NCI-H1417 (cell line): ENCODE results near the gene IGF2BP2.
A peak's percentile ranks its signal among the peaks of the same experiment; 100 is the strongest.
"Not testable (repeated sequence)": the region's sequence is repeated elsewhere in the genome, so short reads cannot be mapped to it uniquely, and the experiment has no call there.

Experiments
- DNase-seq, 3 experiments: peaks; one replicate each; lab custom pipeline; 2025; lab: John Stamatoyannopoulos, UW

Gene IGF2BP2

GRCh38 chr3:185639632-185640206 is 185.1 kb downstream of the IGF2BP2 start:
- DNase-seq, result no peak

DNA sequence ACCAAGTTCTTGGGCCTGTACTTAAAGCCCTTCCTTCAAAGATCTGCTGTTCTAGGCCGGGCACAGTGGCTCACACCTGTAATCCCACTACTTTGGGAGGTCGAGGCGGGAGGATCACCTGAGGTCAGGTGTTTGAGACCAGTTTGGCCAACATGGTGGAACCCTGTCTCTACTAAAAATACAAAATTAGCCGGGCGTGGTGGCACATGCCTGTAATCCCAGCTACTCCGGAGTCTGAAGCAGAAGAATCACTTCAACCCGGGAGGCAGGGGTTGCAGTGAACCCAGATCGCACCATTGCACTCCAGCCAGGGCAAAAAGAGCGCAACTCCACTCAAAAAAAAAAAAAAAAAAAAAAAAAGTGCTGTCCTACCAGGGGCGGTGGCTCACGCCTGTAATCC is 186.2 kb downstream of the IGF2BP2 start:
- not testable (repeated sequence) for DNase-seq

DNA sequence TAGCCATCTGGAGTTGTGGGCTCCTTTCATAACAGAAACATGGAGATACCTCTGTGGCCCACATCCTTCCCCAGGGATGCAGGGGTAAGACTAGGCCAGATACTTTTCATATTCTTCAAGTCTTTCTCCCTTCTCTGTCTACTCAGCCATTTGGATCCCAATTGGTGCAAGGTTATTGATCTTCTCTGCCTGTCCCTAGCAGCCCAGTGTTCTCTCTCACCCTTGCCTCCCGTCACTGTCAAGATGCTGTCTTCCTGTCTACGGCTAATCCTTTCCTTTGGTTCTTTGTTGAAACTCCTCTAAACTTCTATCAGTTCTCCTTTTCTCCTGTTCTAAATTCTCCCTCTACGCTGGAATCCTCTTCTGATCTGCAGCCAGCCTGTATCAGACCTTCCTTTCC is 187.5 kb downstream of the IGF2BP2 start:
- no peak for DNase-seq

GRCh38 chr3:185632996-185633395 is 191.8 kb downstream of the IGF2BP2 start:
- no peak for DNase-seq

- DNase-seq, result peak in 1 of 3 experiments; percentile 10
Observed at GRCh38 chr3:185631508-185632206, 193.2 kb downstream of the IGF2BP2 start.

DNA sequence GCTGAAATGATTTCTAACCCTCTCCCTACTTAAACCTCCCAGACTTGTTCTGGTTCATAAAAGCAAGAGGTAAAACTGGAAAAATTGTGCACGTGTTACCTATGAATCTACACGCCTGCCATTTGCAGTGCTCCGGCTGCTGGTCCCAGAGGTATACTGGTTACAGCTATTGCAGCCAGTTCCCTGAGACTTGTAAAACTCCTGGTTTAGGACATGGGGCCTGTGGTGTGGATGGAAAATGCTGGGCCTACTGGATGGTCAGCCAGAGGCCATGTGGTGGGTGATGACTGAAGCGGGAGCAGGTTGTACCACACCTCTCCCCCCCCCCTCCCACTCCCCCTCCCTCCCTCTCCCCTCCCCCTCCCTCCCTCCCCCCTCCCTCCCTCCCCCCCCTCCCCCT is 193.7 kb downstream of the IGF2BP2 start:
- DNase-seq, result no peak

- DNase-seq, result peak in 2 of 3 experiments; percentile 19 to 32
Observed at GRCh38 chr3:185630182-185630622, 194.6 kb downstream of the IGF2BP2 start.

DNA sequence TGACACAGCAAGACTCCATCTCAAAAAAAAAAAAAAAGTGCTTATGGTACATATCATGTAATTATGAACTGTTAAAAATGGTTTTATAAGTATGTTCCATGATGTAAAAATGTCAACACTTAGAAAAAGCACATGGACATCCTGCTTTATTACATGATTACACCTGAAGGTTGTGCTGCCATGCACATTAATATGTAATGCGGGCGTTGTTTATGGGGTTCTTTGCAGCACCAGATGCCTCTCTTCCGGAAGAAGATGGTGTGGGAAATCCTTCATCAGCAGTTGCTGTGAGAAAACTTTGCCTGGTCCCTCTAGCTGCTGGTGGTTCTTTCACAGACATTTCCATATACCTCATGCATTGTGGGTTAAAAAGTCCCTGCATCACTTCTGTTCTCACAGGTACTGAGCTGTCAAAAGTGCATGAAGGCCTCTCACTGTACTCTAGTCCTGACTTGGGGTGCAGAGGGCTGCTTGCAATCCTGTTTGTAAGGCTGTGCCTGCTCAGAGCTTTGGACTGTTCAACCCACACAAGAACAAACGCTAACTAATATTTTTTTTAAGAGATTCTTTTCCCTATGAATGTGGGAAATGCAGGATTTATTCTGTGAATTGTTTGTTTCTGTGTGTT is 195.2 kb downstream of the IGF2BP2 start:
- no peak for DNase-seq

GRCh38 chr3:185625784-185626183 is 199.1 kb downstream of the IGF2BP2 start:
- DNase-seq, result no peak

GRCh38 chr3:185623939-185624665 is 200.7 kb downstream of the IGF2BP2 start:
- no peak for DNase-seq

GRCh38 chr3:185613016-185613415 is 211.8 kb downstream of the IGF2BP2 start:
- DNase-seq, result no peak

DNA sequence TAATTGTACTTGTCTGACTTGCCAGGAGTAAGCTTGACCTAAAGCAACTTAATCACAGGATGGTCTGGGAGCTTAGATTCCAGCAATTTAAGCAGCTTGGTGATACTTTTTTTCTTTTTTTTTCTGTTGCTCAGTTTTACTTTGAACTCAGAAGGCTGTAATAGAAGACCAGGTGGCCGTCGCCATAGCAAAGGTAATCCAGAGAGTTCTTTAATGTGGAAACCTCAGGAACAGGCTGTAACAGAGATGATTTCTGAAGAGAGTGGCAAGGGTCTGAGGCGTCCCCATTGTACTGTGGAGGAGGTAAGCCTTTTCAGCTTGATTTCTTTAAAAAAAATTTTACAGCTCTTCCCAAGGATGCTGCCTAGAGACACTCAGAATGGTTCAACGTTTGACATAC is 218.6 kb downstream of the IGF2BP2 start:
- no peak for DNase-seq

- DNase-seq, result no peak
Observed at GRCh38 chr3:185605566-185605965, 219.3 kb downstream of the IGF2BP2 start.

- DNase-seq, result no peak
Observed at GRCh38 chr3:185595526-185595925, 229.3 kb downstream of the IGF2BP2 start.

DNA sequence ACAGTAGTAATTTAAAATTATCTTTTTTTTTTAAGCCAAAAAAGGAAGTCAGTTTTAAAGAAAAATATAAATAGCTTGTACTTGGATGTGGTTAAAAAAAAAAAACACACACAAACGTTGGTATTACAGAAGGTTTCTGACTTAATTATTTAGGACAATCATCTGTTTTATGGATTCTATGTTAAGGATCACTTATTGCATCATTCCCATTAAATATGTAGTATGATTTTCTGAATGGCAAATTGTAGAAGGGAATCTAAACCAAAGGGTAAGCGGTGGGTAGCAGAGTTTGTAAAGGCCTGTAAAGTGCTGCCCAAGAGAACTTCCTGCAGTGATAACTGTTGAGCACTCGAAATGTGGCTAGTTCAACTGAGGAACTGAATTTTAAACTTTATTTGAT is 230.8 kb downstream of the IGF2BP2 start:
- no peak for DNase-seq
